NCI-H1930 (cell line): Measurements from ENCODE around the gene SUMO2.

ENCODE experiments used
- DNase-seq, 2 experiments: peaks; one replicate each; lab custom pipeline; 2025; lab: John Stamatoyannopoulos, UW

Gene SUMO2

DNA sequence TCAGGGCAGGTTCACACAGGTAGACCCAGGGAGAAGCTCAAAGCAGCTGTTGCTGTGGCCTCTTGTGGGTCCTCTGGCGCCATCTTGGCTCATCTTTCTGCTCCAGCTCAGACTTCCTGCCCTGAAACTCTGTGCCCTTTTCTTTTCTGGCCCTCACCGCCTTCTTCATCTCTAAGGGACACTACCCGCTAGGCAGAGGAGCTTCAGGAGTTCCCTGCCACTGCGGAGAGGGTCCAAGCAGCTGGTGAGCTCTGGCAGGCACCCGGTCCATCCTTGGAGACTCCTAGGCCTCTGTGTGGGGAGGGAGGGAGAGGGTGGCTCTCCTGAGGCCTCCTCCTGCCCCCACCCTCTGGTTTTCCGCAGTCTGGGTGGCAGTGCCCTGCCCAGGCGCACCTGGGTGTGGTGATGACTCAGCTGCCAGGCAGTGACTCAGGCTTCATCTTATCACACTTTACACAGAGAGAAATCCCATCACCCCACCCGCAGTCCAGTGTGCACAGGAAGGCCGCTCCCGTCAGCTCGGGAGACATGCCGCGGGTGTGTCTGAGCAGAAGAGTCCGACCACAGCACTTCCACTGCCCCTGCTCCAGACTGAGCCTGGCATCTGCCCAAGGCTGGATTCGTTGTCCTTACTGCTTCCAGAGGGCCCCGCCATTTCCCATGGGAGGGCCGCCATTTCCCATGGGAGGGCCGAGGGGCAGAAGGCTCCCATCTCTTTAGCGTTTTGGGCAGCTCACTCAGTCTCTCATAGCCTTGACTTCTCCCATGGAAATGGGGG lies 58.5 kb downstream of the SUMO2 start:
- DNase-seq = no peak

DNA sequence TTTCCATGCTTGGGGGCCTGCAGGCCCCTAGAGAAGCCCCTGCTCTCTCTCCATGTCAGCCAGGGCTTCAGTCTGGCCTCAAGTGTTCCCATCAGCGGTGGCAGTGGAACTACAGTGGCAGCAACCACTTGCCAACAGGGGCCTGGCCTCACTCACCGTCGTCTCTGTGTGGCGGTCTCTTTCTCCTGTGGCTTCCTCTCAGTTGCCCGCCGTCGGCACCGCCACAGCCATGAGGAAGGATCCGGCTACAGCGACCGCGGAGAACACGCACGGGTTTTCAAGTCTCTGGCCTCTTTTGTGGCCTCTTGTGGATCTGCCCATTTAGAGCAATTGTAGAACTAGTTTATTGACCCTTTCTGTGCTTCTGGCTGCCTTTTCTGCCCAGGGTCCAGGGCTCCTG lies 64.5 kb downstream of the SUMO2 start:
- DNase-seq = no peak

DNA sequence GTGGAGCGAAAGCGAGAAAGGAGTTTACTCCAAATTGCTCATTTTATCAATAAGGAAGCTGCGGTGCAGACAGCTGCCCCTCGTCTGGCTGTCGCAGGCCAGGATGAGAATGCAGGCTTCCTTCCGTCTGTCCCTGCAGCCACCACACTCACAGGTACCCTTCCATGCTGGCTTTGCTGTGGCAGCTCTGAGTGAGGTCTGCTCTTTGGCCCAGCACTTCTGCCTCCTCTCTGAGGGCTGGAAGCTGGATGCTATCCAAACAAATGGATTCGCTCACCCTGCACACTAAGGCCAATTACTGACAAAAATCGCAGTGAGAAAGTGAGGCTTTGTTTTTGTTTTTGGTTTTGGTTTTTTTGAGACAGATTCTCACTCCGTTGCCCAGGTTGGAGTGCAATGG lies 66.0 kb downstream of the SUMO2 start:
- DNase-seq = no peak
